ENCODE data around the gene LAMC1.
A peak's percentile ranks its signal among the peaks of the same experiment; 100 is the strongest.

Gene LAMC1

GRCh38 chr1:183185941-183186490 is 162.8 kb downstream of the LAMC1 start, which contains the start of gene LAMC2:
LAMC2 (plus strand) TSS chr1:183186264; CDS start chr1:183186353, 89 bp downstream.
- Mint-ChIP-seq H3K4me3 (no peak within 1 kb of the TSS), H3K4me1 (no peaks in the 10 kb centered on the region)
- no peak for DNase-seq (ENCODE audit: low spot score in 2 of 2)

GRCh38 chr1:183186841-183187240 is 163.6 kb downstream of the LAMC1 start:
- no peak for DNase-seq (ENCODE audit: low spot score in 2 of 2)
- Mint-ChIP-seq H3K9me3 (no peaks in the 10 kb centered on the region), H3K27ac (ENCODE audit: low read depth) (no peak overlapping the region), H3K4me3 (no peak overlapping the region), H3K4me1 (no peaks in the 10 kb centered on the region), H3K36me3 (ENCODE audit: insufficient read depth) (peaks cover 2% of the 10 kb centered on the region), H3K27me3 (peaks cover 45% of the 10 kb centered on the region)
- no peak for ATAC-seq (replicated peaks; ENCODE audit: extremely low read depth, poor library complexity, severe bottlenecking)

More at GRCh38 chr1:183185941-183186490, 162.8 kb downstream of the LAMC1 start, which contains the start of gene LAMC2:
- no peak for ATAC-seq (replicated peaks; ENCODE audit: extremely low read depth, poor library complexity, severe bottlenecking)
- H3K27ac Mint-ChIP-seq (ENCODE audit: low read depth): no peak within 1 kb of the TSS
- peaks cover 2% of the 10 kb centered on the region for H3K36me3 Mint-ChIP-seq (ENCODE audit: insufficient read depth)
- H3K27me3 Mint-ChIP-seq: peaks cover 45% of the 10 kb centered on the region
- no peaks in the 10 kb centered on the region for H3K9me3 Mint-ChIP-seq

DNA sequence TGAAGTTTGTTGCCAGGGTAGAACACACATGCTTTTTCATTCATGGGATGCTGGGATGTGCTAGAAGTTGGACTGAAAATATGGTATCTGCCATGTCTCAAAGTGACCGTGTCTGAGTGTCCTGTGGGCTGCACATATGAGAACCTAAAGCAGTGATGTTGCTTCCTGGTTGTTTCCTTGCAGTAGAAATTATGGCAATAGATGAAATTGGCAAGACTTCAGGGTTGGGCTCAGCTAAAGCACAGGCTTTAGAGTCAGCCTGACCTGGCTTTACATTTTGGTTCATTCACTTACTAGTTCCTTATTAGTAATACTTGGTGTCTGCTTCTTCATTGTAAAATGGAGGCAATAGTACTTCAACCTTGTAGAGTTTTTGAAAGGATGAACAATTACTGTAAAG is 165.0 kb downstream of the LAMC1 start:
- DNase-seq (ENCODE audit: low spot score in 2 of 2) (no peak), ATAC-seq (replicated peaks; ENCODE audit: extremely low read depth, poor library complexity, severe bottlenecking) (no peak)
- Mint-ChIP-seq H3K4me3 (no peak overlapping the region), H3K36me3 (ENCODE audit: insufficient read depth) (peaks cover 2% of the 10 kb centered on the region), H3K27ac (ENCODE audit: low read depth) (no peak overlapping the region), H3K4me1 (no peaks in the 10 kb centered on the region), H3K9me3 (no peaks in the 10 kb centered on the region), H3K27me3 (peaks cover 45% of the 10 kb centered on the region)

DNA sequence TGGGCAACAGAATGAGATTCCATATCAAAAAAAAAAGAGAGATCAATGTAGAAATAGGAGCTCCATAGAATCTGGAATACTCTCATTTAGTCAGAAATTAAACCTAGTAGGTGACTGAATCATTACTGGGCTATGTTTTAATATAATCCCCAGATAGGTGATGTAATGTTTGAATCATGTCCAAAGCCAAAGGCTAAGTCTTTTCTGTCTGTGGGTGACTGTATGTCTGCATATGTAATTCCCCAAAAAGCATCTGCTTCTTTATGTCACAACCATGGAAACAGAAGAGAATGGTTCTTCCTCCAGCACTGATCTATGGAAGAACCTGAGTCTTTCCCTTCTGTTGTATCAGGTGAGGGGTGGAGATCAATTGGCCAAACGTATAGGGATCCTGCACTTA is 168.6 kb downstream of the LAMC1 start:
- Mint-ChIP-seq H3K36me3 (ENCODE audit: insufficient read depth) (no peaks in the 10 kb centered on the region), H3K9me3 (no peaks in the 10 kb centered on the region), H3K4me1 (peaks cover 8% of the 10 kb centered on the region), H3K27me3 (peaks cover 36% of the 10 kb centered on the region), H3K27ac (ENCODE audit: low read depth) (no peak overlapping the region), H3K4me3 (no peak overlapping the region)
- no peak for DNase-seq (ENCODE audit: low spot score in 2 of 2)
- ATAC-seq (replicated peaks; ENCODE audit: extremely low read depth, poor library complexity, severe bottlenecking): no peak

DNA sequence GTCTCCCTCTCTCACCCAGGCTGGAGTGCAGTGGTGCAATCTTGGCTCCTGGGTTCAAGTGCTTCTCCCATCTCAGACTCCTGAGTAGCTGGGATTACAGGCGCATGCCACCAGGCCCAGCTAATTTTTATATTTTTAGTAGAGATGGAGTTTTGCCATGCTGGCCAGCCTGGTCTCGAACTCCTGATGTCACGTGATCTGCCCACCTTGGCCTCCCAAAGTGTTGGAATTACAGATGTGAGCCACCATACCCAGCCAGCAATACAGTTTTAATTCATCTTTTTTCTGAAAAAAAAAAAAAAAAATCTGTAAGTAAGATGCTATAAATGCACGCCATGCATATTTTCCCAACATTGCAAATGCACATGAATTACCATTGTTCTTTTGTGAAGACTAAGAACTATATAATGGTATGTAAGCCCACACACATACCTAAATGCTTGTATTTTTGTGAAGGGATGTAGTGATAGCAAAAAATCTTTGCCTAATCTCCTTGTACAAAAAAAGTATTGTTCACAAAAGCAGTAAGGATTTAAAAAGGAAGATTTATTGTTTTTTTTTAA is 170.8 kb downstream of the LAMC1 start:
- Mint-ChIP-seq H3K4me3 (no peak overlapping the region), H3K4me1 (peaks cover 8% of the 10 kb centered on the region), H3K27ac (ENCODE audit: low read depth) (no peak overlapping the region), H3K9me3 (no peaks in the 10 kb centered on the region), H3K36me3 (ENCODE audit: insufficient read depth) (no peaks in the 10 kb centered on the region), H3K27me3 (peaks cover 43% of the 10 kb centered on the region)
- DNase-seq (ENCODE audit: low spot score in 2 of 2) (no peak), ATAC-seq (replicated peaks; ENCODE audit: extremely low read depth, poor library complexity, severe bottlenecking) (no peak)

DNA sequence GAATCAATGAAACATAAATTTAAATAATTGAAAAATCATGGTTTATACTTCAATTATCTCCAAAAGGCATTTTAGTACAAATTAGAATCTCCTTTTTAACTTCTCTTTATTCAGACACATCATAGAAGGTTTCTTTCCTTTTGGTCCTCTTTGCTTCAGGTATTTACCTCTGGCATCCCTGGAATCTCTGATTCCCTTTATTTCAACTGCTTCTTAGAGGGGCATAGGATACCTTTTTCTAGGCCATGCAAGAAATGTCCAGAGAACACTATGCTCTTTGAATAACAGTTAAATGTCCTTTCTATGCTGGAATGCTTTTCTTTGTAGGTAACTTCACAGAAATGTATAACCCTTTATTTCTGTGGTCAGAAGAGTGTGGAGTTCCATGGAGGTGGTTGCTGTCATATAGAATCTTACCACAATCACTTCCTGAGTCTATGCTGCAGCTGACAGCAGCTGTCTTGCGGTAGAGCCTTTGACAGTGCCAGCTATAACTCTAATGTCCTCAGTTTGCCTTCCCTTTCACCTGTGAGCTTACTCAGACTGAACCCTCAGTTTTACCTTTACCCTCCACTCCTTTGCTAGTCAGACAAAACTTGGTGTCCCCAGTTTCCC is 171.4 kb downstream of the LAMC1 start:
- Mint-ChIP-seq H3K9me3 (no peaks in the 10 kb centered on the region), H3K4me3 (no peak overlapping the region), H3K27ac (ENCODE audit: low read depth) (no peak overlapping the region), H3K4me1 (peaks cover 8% of the 10 kb centered on the region), H3K27me3 (peaks cover 43% of the 10 kb centered on the region), H3K36me3 (ENCODE audit: insufficient read depth) (no peaks in the 10 kb centered on the region)
- no peak for DNase-seq (ENCODE audit: low spot score in 2 of 2)
- peak; percentile 36 for ATAC-seq (replicated peaks; ENCODE audit: extremely low read depth, poor library complexity, severe bottlenecking)

DNA sequence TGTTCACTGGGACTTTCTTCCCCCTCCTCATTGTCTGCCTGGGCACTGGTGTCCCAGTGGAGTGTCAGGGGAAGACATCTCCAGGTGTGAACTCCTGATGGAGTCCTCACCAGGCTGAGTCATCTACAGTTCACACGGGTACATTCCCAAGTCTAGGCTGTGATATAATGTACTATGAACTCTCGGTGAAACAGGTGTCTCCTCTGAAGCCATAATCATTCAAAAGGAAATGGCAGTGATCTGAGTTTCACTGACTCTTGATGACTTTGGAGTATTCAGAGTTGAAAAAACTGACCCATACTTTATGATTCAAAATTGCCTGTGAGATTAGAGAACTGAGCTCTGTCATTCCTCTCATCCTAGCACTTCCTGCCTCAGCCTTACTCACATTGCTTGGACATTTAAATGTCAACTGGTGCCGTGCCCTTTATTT is 171.9 kb downstream of the LAMC1 start:
- ATAC-seq (replicated peaks; ENCODE audit: extremely low read depth, poor library complexity, severe bottlenecking): no peak
- Mint-ChIP-seq H3K9me3 (no peaks in the 10 kb centered on the region), H3K27ac (ENCODE audit: low read depth) (no peak overlapping the region), H3K27me3 (peaks cover 43% of the 10 kb centered on the region), H3K36me3 (ENCODE audit: insufficient read depth) (no peaks in the 10 kb centered on the region), H3K4me3 (no peak overlapping the region), H3K4me1 (peaks cover 8% of the 10 kb centered on the region)
- no peak for DNase-seq (ENCODE audit: low spot score in 2 of 2)

All from central memory CD8-positive, alpha-beta T cell (primary cell).